ENCODE data around the gene STEAP1B.

STEAP1B gene

DNA sequence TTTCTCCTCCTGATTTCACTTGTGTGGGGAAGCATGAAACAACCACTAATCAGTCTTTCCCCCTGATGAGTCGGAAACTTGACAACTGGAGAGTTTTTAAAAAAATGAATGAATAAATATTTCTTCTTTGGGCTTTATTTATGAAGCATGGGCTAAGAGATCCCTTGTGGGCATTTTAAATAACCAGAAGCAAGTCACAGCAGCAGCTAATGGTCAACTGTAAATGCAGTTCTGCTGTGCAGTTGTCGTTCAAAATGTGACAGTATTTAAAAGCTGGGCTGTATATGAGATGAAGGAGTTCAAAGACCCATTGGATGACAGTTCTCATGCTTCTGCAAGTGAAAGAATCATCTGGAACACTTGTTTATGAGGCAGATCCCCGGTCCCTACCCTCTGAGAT is 54.1 kb downstream of the STEAP1B start:
- no peaks in the 10 kb centered on the region for H3K27me3 ChIP-seq (replicated peaks in 2 of 5; ENCODE audit: control insufficient read depth in 4 of 5, insufficient read depth in 5 of 5, low read length in 4 of 5)
- H3K27ac ChIP-seq (ENCODE audit: insufficient read depth in 1 of 2, low read depth in 1 of 2, low read length in 2 of 2, poor library complexity in 1 of 2, severe bottlenecking in 2 of 2) = no peak overlapping the region
- WGBS (ENCODE audit: insufficient coverage) = 70% methylated on average over 2 of the region's 3 CpGs
- no peaks in the 10 kb centered on the region for H3K9me3 ChIP-seq (ENCODE audit: control extremely low read depth in 1 of 5, control insufficient read depth in 4 of 5, insufficient read depth in 2 of 5, low read depth in 1 of 5, low read length in 4 of 5)
- POLR2A ChIA-PET = no interaction called here
- H3K4me3 ChIP-seq (ENCODE audit: control insufficient read depth in 1 of 7, extremely low read depth in 1 of 7, insufficient read depth in 4 of 7, low read depth in 2 of 7, low read length in 6 of 7) = peak overlapping the region in 3 of 7 experiments; percentile 19 to 51 (median 34)
- DNase-seq = no peak
- CTCF ChIA-PET = interaction anchor here (0.6 to 1.5 kb wide), 7 partner anchors 8 to 1702 kb away, joined by 3 to 4 read pairs (median 3); no protein-coding TSS in a partner anchor
- peaks cover 13 to 37% (median 31%) of the 10 kb centered on the region in 4 experiments for H3K4me1 ChIP-seq (ENCODE audit: control extremely low read depth in 1 of 4, control insufficient read depth in 4 of 4, insufficient read depth in 4 of 4, low read length in 3 of 4)
- H3K36me3 ChIP-seq (ENCODE audit: control insufficient read depth in 4 of 4, insufficient read depth in 4 of 4, low read length in 3 of 4) = no peaks in the 10 kb centered on the region

GRCh38 chr7:22445140-22445743 is 54.7 kb downstream of the STEAP1B start:
- peaks cover 13 to 37% (median 31%) of the 10 kb centered on the region in 4 experiments for H3K4me1 ChIP-seq (ENCODE audit: control extremely low read depth in 1 of 4, control insufficient read depth in 4 of 4, insufficient read depth in 4 of 4, low read length in 3 of 4)
- H3K4me3 ChIP-seq (ENCODE audit: control insufficient read depth in 1 of 7, extremely low read depth in 1 of 7, insufficient read depth in 4 of 7, low read depth in 2 of 7, low read length in 6 of 7) = peak overlapping the region in 4 of 7 experiments; percentile 4 to 51 (median 26)
- WGBS (ENCODE audit: insufficient coverage) = 6% methylated on average over 14 of the region's 14 CpGs
- CTCF ChIA-PET = interaction anchor here (0.6 to 1.5 kb wide), 7 partner anchors 9 to 1703 kb away, joined by 3 to 4 read pairs (median 3); no protein-coding TSS in a partner anchor
- H3K36me3 ChIP-seq (ENCODE audit: control insufficient read depth in 4 of 4, insufficient read depth in 4 of 4, low read length in 3 of 4) = no peaks in the 10 kb centered on the region
- peak; percentile 56 to 85 (median 81) for DNase-seq
- no peaks in the 10 kb centered on the region for H3K9me3 ChIP-seq (ENCODE audit: control extremely low read depth in 1 of 5, control insufficient read depth in 4 of 5, insufficient read depth in 2 of 5, low read depth in 1 of 5, low read length in 4 of 5)
- no peaks in the 10 kb centered on the region for H3K27me3 ChIP-seq (replicated peaks in 2 of 5; ENCODE audit: control insufficient read depth in 4 of 5, insufficient read depth in 5 of 5, low read length in 4 of 5)
- POLR2A ChIA-PET = no interaction called here
- no peak overlapping the region for H3K27ac ChIP-seq (ENCODE audit: insufficient read depth in 1 of 2, low read depth in 1 of 2, low read length in 2 of 2, poor library complexity in 1 of 2, severe bottlenecking in 2 of 2)

DNA sequence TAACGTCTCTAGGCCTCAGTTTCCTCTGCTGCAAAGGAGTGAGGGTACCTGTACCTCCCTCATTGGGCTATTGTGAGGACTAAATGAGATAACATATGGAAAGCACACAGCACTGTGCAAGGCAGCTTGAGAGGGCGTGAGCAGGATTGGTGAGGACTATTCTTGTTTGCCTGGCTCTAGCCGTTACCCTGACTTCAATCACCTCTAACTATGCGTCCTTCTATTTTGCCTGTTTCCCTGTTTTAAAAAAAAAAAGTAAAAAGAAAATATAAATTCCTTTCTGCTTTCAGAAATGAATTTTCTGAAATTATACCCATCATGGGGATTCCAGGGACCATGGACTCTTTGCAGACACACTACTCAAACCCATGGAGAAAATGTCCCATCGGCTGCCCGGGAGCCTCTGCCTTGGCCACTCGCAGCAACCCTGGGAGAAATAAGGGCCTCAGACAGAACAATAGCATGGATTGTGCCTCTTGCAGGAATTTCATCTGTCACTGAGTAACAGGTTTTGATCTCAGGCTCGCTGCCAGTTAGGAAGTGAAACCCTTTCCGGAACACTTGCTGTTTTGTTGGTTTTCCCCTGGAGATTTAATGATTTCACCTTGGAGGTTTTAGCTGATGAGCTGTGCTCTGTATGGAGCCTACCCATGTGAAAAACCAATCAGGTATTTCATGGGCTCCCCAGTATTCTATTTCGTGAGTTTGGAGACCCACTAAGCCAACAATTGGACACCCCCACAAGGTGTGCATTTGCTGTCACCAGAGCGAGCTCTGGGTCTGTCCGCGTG is 55.6 kb downstream of the STEAP1B start:
- H3K27ac ChIP-seq (ENCODE audit: insufficient read depth in 1 of 2, low read depth in 1 of 2, low read length in 2 of 2, poor library complexity in 1 of 2, severe bottlenecking in 2 of 2) = no peak overlapping the region
- ChIA-PET POLR2A (no interaction called here), CTCF (interaction anchor here (1.0 to 1.5 kb wide), 4 partner anchors 8 to 31 kb away, joined by 3 to 4 read pairs (median 4); no protein-coding TSS in a partner anchor)
- peak in 2 of 3 donors; percentile 33 to 39 for DNase-seq
- peaks cover 13 to 37% (median 31%) of the 10 kb centered on the region in 4 experiments for H3K4me1 ChIP-seq (ENCODE audit: control extremely low read depth in 1 of 4, control insufficient read depth in 4 of 4, insufficient read depth in 4 of 4, low read length in 3 of 4)
- no peaks in the 10 kb centered on the region for H3K9me3 ChIP-seq (ENCODE audit: control extremely low read depth in 1 of 5, control insufficient read depth in 4 of 5, insufficient read depth in 2 of 5, low read depth in 1 of 5, low read length in 4 of 5)
- no peaks in the 10 kb centered on the region for H3K27me3 ChIP-seq (replicated peaks in 2 of 5; ENCODE audit: control insufficient read depth in 4 of 5, insufficient read depth in 5 of 5, low read length in 4 of 5)
- 66% methylated on average over 10 of the region's 13 CpGs for whole genome bisulfite sequencing (ENCODE audit: insufficient coverage)
- no peaks in the 10 kb centered on the region for H3K36me3 ChIP-seq (ENCODE audit: control insufficient read depth in 4 of 4, insufficient read depth in 4 of 4, low read length in 3 of 4)
- peak overlapping the region in 2 of 7 experiments; percentile 34 to 51 for H3K4me3 ChIP-seq (ENCODE audit: control insufficient read depth in 1 of 7, extremely low read depth in 1 of 7, insufficient read depth in 4 of 7, low read depth in 2 of 7, low read length in 6 of 7)

DNA sequence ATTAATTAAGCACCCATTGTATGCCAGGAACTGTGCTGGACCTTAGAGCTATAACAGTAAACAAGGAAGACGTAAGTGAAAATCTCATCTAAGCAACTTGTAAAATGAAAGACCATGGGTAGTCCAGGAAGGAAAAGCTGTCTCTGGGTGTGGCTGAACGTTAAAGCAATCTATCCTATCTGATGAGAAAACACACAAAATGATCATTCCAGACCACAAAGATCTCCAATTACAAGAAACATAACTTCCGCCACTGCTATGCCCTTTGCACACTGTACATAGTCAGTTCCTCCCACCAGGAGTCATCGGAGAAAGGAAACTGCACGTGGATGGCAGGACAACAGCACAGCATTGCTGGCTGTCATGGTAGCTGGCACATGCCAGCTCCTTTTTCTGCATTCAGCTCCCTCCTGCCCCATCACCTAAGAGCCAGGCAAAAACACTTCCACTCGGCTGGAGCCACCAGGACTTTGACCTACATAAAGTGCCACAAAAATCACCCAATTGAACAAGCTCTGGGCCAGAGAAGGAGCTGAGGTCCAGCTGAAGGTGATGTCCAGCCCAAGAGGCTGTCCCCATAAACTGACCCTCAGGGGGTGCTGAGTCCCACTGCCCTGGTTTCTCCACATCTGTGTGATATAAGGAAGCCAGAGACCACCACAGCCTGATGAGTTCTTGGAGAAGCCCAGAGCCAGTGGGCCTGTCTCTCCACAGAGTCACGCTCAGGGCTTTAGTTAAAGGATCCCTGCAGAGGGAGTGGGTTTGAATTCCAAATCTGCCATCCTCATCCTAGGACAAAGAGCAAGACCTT is 56.4 kb downstream of the STEAP1B start:
- H3K4me3 ChIP-seq (ENCODE audit: control insufficient read depth in 1 of 7, extremely low read depth in 1 of 7, insufficient read depth in 4 of 7, low read depth in 2 of 7, low read length in 6 of 7) = no peak overlapping the region
- WGBS (ENCODE audit: insufficient coverage) = 59% methylated on average over 5 of the region's 7 CpGs
- no peaks in the 10 kb centered on the region for H3K36me3 ChIP-seq (ENCODE audit: control insufficient read depth in 4 of 4, insufficient read depth in 4 of 4, low read length in 3 of 4)
- no peaks in the 10 kb centered on the region for H3K27me3 ChIP-seq (replicated peaks in 2 of 5; ENCODE audit: control insufficient read depth in 4 of 5, insufficient read depth in 5 of 5, low read length in 4 of 5)
- H3K4me1 ChIP-seq (ENCODE audit: control extremely low read depth in 1 of 4, control insufficient read depth in 4 of 4, insufficient read depth in 4 of 4, low read length in 3 of 4) = peaks cover 13 to 37% (median 31%) of the 10 kb centered on the region in 4 experiments
- POLR2A ChIA-PET = no interaction called here
- peak in 2 of 3 donors; percentile 34 to 57 for DNase-seq
- no peaks in the 10 kb centered on the region for H3K9me3 ChIP-seq (ENCODE audit: control extremely low read depth in 1 of 5, control insufficient read depth in 4 of 5, insufficient read depth in 2 of 5, low read depth in 1 of 5, low read length in 4 of 5)
- no peak overlapping the region for H3K27ac ChIP-seq (ENCODE audit: insufficient read depth in 1 of 2, low read depth in 1 of 2, low read length in 2 of 2, poor library complexity in 1 of 2, severe bottlenecking in 2 of 2)
- CTCF ChIA-PET = interaction anchor here (1.4 kb wide), 1 partner anchor 9 kb away, joined by 3 read pairs; no protein-coding TSS in a partner anchor

DNA sequence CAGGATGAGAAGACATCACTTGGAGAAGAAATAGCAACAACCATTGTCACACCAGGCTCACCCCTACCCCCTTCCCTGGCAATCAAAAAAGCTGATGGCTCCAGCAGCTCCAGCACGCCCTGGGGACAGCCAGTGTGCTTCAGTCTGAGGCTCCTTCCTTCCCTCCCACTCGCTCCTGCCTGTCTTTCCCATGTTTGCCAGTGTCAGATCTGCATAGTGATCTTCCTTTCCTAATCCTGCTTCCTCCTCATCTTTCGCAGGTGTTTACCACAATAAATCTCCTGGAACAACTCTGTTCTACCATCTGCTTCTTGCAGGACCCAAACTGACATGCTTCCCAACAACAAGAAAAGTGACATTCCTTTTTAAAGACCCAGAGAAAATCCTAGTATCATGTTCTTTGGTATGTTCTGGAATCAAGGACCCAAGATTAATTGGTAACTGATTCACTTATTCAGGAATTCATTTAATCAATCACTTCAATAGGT is 57.1 kb downstream of the STEAP1B start:
- ChIA-PET POLR2A (no interaction called here), CTCF (interaction anchor here (1.4 kb wide), 1 partner anchor 9 kb away, joined by 3 read pairs; no protein-coding TSS in a partner anchor)
- no peak for DNase-seq
- H3K27me3 ChIP-seq (replicated peaks in 2 of 5; ENCODE audit: control insufficient read depth in 4 of 5, insufficient read depth in 5 of 5, low read length in 4 of 5) = no peaks in the 10 kb centered on the region
- H3K4me3 ChIP-seq (ENCODE audit: control insufficient read depth in 1 of 7, extremely low read depth in 1 of 7, insufficient read depth in 4 of 7, low read depth in 2 of 7, low read length in 6 of 7) = no peak overlapping the region
- H3K4me1 ChIP-seq (ENCODE audit: control extremely low read depth in 1 of 4, control insufficient read depth in 4 of 4, insufficient read depth in 4 of 4, low read length in 3 of 4) = peaks cover 13 to 37% (median 31%) of the 10 kb centered on the region in 4 experiments
- H3K27ac ChIP-seq (ENCODE audit: insufficient read depth in 1 of 2, low read depth in 1 of 2, low read length in 2 of 2, poor library complexity in 1 of 2, severe bottlenecking in 2 of 2) = no peak overlapping the region
- WGBS (ENCODE audit: insufficient coverage) = 96% methylated on average over 3 of the region's 3 CpGs
- H3K9me3 ChIP-seq (ENCODE audit: control extremely low read depth in 1 of 5, control insufficient read depth in 4 of 5, insufficient read depth in 2 of 5, low read depth in 1 of 5, low read length in 4 of 5) = peaks cover 0 to 3% (median 0%) of the 10 kb centered on the region in 5 experiments
- no peaks in the 10 kb centered on the region for H3K36me3 ChIP-seq (ENCODE audit: control insufficient read depth in 4 of 4, insufficient read depth in 4 of 4, low read length in 3 of 4)

GRCh38 chr7:22442187-22442881 is 57.7 kb downstream of the STEAP1B start:
- H3K36me3 ChIP-seq (ENCODE audit: control insufficient read depth in 4 of 4, insufficient read depth in 4 of 4, low read length in 3 of 4) = no peaks in the 10 kb centered on the region
- no peak overlapping the region for H3K4me3 ChIP-seq (ENCODE audit: control insufficient read depth in 1 of 7, extremely low read depth in 1 of 7, insufficient read depth in 4 of 7, low read depth in 2 of 7, low read length in 6 of 7)
- DNase-seq = no peak
- 82% methylated on average over 6 of the region's 8 CpGs for WGBS (ENCODE audit: insufficient coverage)
- H3K9me3 ChIP-seq (ENCODE audit: control extremely low read depth in 1 of 5, control insufficient read depth in 4 of 5, insufficient read depth in 2 of 5, low read depth in 1 of 5, low read length in 4 of 5) = peaks cover 0 to 3% (median 0%) of the 10 kb centered on the region in 5 experiments
- peaks cover 13 to 37% (median 31%) of the 10 kb centered on the region in 4 experiments for H3K4me1 ChIP-seq (ENCODE audit: control extremely low read depth in 1 of 4, control insufficient read depth in 4 of 4, insufficient read depth in 4 of 4, low read length in 3 of 4)
- no peak overlapping the region for H3K27ac ChIP-seq (ENCODE audit: insufficient read depth in 1 of 2, low read depth in 1 of 2, low read length in 2 of 2, poor library complexity in 1 of 2, severe bottlenecking in 2 of 2)
- no peaks in the 10 kb centered on the region for H3K27me3 ChIP-seq (replicated peaks in 2 of 5; ENCODE audit: control insufficient read depth in 4 of 5, insufficient read depth in 5 of 5, low read length in 4 of 5)
- CTCF ChIA-PET = no interaction called here
- POLR2A ChIA-PET = no interaction called here
